H1 (cell line): ENCODE data around the gene VAV2. TPM values are rescaled to one million over a fixed set of nuclear protein-coding genes. Genes with fewer than 3 reads are reported as not detected.

ENCODE experiments used
- CTCF ChIA-PET: fragments of 300-600 bp; sonication (Branson Sonifier 250); formaldehyde crosslinking; loops from one replicate; lab custom pipeline; 2021; ENCODE audit not compliant: partially characterized antibody; lab: Charles Lee
- POLR2A ChIA-PET: fragments of 300-600 bp; sonication (Branson Sonifier 250); formaldehyde crosslinking; loops from one replicate; lab custom pipeline; 2021; ENCODE audit warnings: inconsistent platforms; ENCODE audit not compliant: partially characterized antibody; lab: Charles Lee
- DNase-seq, 2 experiments: peaks; one replicate each; pipeline versions ENCODE4 v3.0.0 to v3.0.0-alpha.2; 2010 to 2022; ENCODE audit warnings: low spot score in 2 of 2, low read depth in 1 of 2, mixed read lengths in 1 of 2
- FAIRE-seq: peaks from 2 replicates; lab custom pipeline; 2011; peaks lifted over from hg19 to GRCh38; lab: Jason Lieb, UNC
- H2AFZ ChIP-seq: 2 replicates; pipeline ENCODE4 v1.8.1; 2012; ENCODE audit warnings: low read length, inconsistent platforms
- H2AK5ac ChIP-seq: 2 replicates; pipeline ENCODE4 v1.6.1; 2013; ENCODE audit warnings: low read depth, low read length
- H2BK120ac ChIP-seq: replicated peaks from 2 replicates; pipeline ENCODE3; 2013; ENCODE audit warnings: low read depth, low read length, inconsistent platforms
- H2BK12ac ChIP-seq: 2 replicates; pipeline ENCODE4 v1.6.1; 2013; ENCODE audit warnings: low read depth, low read length
- H2BK15ac ChIP-seq: 2 replicates; pipeline ENCODE4 v1.6.1; 2013; ENCODE audit warnings: low read length
- H2BK20ac ChIP-seq: 2 replicates; pipeline ENCODE4 v1.6.1; 2013; ENCODE audit warnings: low read length
- H2BK5ac ChIP-seq: 2 replicates; pipeline ENCODE4 v1.6.1; 2013; ENCODE audit warnings: low read depth, low read length
- H3K14ac ChIP-seq: 2 replicates; pipeline ENCODE4 v1.6.1; 2013; ENCODE audit warnings: inconsistent platforms; ENCODE audit not compliant: insufficient read length
- H3K18ac ChIP-seq: 2 replicates; pipeline ENCODE4 v1.6.1; 2013; ENCODE audit warnings: low read length; ENCODE audit errors: extremely low read depth
- H3K23ac ChIP-seq: 2 replicates; pipeline ENCODE4 v1.6.1; 2013; ENCODE audit warnings: inconsistent platforms; ENCODE audit not compliant: insufficient read length
- H3K23me2 ChIP-seq: 2 replicates; pipeline ENCODE4 v1.6.1; 2013; ENCODE audit warnings: low read depth, low read length
- H3K27ac ChIP-seq: 2 replicates; pipeline ENCODE4 v1.6.1; 2011; ENCODE audit warnings: low read depth, low read length, inconsistent platforms
- H3K27me3 ChIP-seq, 4 experiments: replicated peaks in 1 of 4; 1 replicate in 1 of 4; 2 replicates in 3 of 4; pipeline versions ENCODE4 v1.6.1 to v1.8.1; 2011 to 2013; ENCODE audit warnings: low read length in 3 of 4, mild to moderate bottlenecking in 3 of 4, inconsistent platforms in 2 of 4, mixed read lengths in 2 of 4, moderate library complexity in 1 of 4; ENCODE audit not compliant: control insufficient read depth in 3 of 4, insufficient read depth in 3 of 4; ENCODE audit errors: extremely low read depth in 1 of 4
- H3K36me3 ChIP-seq, 4 experiments: 2 replicates each; pipeline versions ENCODE4 v1.6.1 to v1.8.1; 2011 to 2013; ENCODE audit warnings: mild to moderate bottlenecking in 4 of 4, low read length in 3 of 4, moderate library complexity in 2 of 4, control low read depth in 1 of 4, inconsistent platforms in 1 of 4; ENCODE audit not compliant: insufficient read depth in 4 of 4, control insufficient read depth in 2 of 4
- H3K4ac ChIP-seq: replicated peaks from 2 replicates; pipeline ENCODE3; 2013; ENCODE audit warnings: low read length, low read depth, mixed read lengths, inconsistent platforms; ENCODE audit not compliant: insufficient read length
- H3K4me1 ChIP-seq, 4 experiments: replicated peaks in 1 of 4; 1 replicate in 1 of 4; 2 replicates in 3 of 4; pipeline versions ENCODE4 v1.6.1 to v1.8.1; 2011 to 2013; ENCODE audit warnings: low read length in 3 of 4, inconsistent platforms in 2 of 4, mixed read lengths in 1 of 4; ENCODE audit not compliant: insufficient read depth in 4 of 4, control insufficient read depth in 3 of 4
- H3K4me2 ChIP-seq, 2 experiments: 2 replicates each; pipeline versions ENCODE4 v1.6.1 to v1.8.1; 2011 to 2013; ENCODE audit warnings: low read depth in 2 of 2, low read length in 2 of 2, control low read depth in 1 of 2, inconsistent platforms in 1 of 2, mild to moderate bottlenecking in 1 of 2; ENCODE audit not compliant: insufficient read depth in 1 of 2
- H3K4me3 ChIP-seq, 4 experiments: fragments of 200-600, 300-600 bp in 1 of 4; sonication (generic), shearing (Covaris generic), sonication (Bioruptor Twin) in 1 of 4; 2 replicates each; pipeline versions ENCODE4 v1.5.1 to v1.8.1; 2011 to 2016; ENCODE audit warnings: low read length in 4 of 4, low read depth in 3 of 4, control low read depth in 2 of 4, inconsistent platforms in 2 of 4, mild to moderate bottlenecking in 2 of 4, mixed read lengths in 1 of 4, moderate library complexity in 1 of 4; ENCODE audit not compliant: insufficient read depth in 2 of 4; ENCODE audit errors: extremely low read depth in 1 of 4
- H3K56ac ChIP-seq: replicated peaks from 2 replicates; pipeline ENCODE3; 2013; ENCODE audit warnings: low read depth, mild to moderate bottlenecking, mixed read lengths, low read length, inconsistent platforms; ENCODE audit not compliant: insufficient read length
- H3K79me1 ChIP-seq: 2 replicates; pipeline ENCODE4 v1.6.1; 2013; ENCODE audit warnings: low read depth, low read length, control low read depth
- H3K79me2 ChIP-seq, 2 experiments: 2 replicates each; pipeline versions ENCODE4 v1.6.1 to v1.8.1; 2012 to 2013; ENCODE audit warnings: low read length in 2 of 2, mild to moderate bottlenecking in 2 of 2, inconsistent platforms in 1 of 2; ENCODE audit not compliant: insufficient read depth in 2 of 2, control insufficient read depth in 1 of 2
- H3K9ac ChIP-seq, 4 experiments: replicated peaks in 1 of 4; 1 replicate in 1 of 4; 2 replicates in 3 of 4; pipeline versions ENCODE4 v1.6.1 to v1.8.1; 2011 to 2013; ENCODE audit warnings: low read depth in 3 of 4, low read length in 3 of 4, control low read depth in 2 of 4, mild to moderate bottlenecking in 2 of 4, moderate library complexity in 2 of 4, inconsistent platforms in 1 of 4; ENCODE audit errors: extremely low read depth in 1 of 4
- H3K9me3 ChIP-seq, 2 experiments: 2 replicates each; pipeline versions ENCODE4 v1.6.1 to v1.8.1; 2012 to 2013; ENCODE audit warnings: mild to moderate bottlenecking in 2 of 2, moderate library complexity in 2 of 2, control low read depth in 1 of 2, inconsistent platforms in 1 of 2, low read depth in 1 of 2, low read length in 1 of 2, mixed read lengths in 1 of 2; ENCODE audit not compliant: insufficient read depth in 2 of 2
- H4K20me1 ChIP-seq, 2 experiments: replicated peaks in 1 of 2; 2 replicates each; pipeline versions ENCODE3 to v1.8.1; 2011 to 2013; ENCODE audit warnings: inconsistent platforms in 2 of 2, low read length in 2 of 2, mild to moderate bottlenecking in 1 of 2; ENCODE audit not compliant: insufficient read depth in 2 of 2, control insufficient read depth in 1 of 2
- H4K5ac ChIP-seq: 2 replicates; pipeline ENCODE4 v1.6.1; 2013; ENCODE audit warnings: low read length, low read depth, mixed read lengths, inconsistent platforms; ENCODE audit not compliant: insufficient read length
- H4K8ac ChIP-seq: 2 replicates; pipeline ENCODE4 v1.8.0; 2013; ENCODE audit warnings: mild to moderate bottlenecking, moderate library complexity, low read length, inconsistent platforms; ENCODE audit not compliant: insufficient read depth; ENCODE audit errors: extremely low read depth
- H4K91ac ChIP-seq: replicated peaks from 2 replicates; pipeline ENCODE3; 2013; ENCODE audit warnings: low read length, mixed read lengths, inconsistent platforms; ENCODE audit not compliant: insufficient read length
- CHD2 ChIP-seq: IDR thresholded peaks from 2 replicates; pipeline ENCODE4 v1.6.1; 2012; ENCODE audit warnings: low read length, improper control_type of control experiment
- CTBP2 ChIP-seq: IDR thresholded peaks from 2 replicates; pipeline ENCODE4 v1.7.0; 2011; ENCODE audit warnings: borderline replicate concordance, mild to moderate bottlenecking, moderate library complexity, mixed read lengths, low read length; ENCODE audit not compliant: insufficient read depth, insufficient read length
- JUN ChIP-seq: IDR thresholded peaks from 2 replicates; pipeline ENCODE4 v1.6.1; 2011; ENCODE audit warnings: low read depth, mild to moderate bottlenecking, improper control_type of control experiment, low read length
- POU5F1 ChIP-seq: IDR thresholded peaks from 2 replicates; pipeline ENCODE4 v1.6.1; 2011; ENCODE audit warnings: low read depth, mild to moderate bottlenecking, low read length, moderate library complexity
- TAF1 ChIP-seq: IDR thresholded peaks from 2 replicates; pipeline ENCODE4 v1.6.1; 2011; ENCODE audit warnings: mild to moderate bottlenecking, low read depth, low read length
- TBP ChIP-seq: IDR thresholded peaks from 2 replicates; pipeline ENCODE4 v1.6.1; 2011; ENCODE audit warnings: low read depth, low read length, improper control_type of control experiment
- WGBS, 2 experiments: shearing (Covaris generic) in 1 of 2; methylation state at CpG; one replicate each; pipeline versions ENCODE4 v1.1.6 to v1.1.7; 2013 to 2015; ENCODE audit warnings: low lambda C conversion rate in 2 of 2, mixed read lengths in 2 of 2, inconsistent platforms in 1 of 2, low coverage in 1 of 2, missing lambda C conversion rate in 1 of 2; ENCODE audit not compliant: insufficient replicate concordance in 2 of 2, insufficient coverage in 1 of 2, insufficient read length in 1 of 2; ENCODE audit errors: extremely low coverage in 1 of 2, missing lambda C conversion rate in 1 of 2; 5-methylcytosine and 5-hydroxymethylcytosine counted together
- polyA plus RNA-seq, 7 experiments: library from polyadenylated mRNA; depleted of rRNA in 3 of 7; stranded (reverse) in 5 of 7; unstranded in 2 of 7; fragments of >200 nt in 5 of 7; fragments of 200-250 nt in 2 of 7; gene quantifications; 1 replicate in 5 of 7; 2 replicates in 1 of 7; 4 replicates in 1 of 7; pipeline versions ENCODE4 v1.2.1 to v1.2.3, GENCODE V29; 2011 to 2013; ENCODE audit warnings: missing spikeins in 2 of 7, mixed read lengths in 2 of 7
- total RNA-seq: library from RNA; stranded (reverse); fragmentation: NEBNext Ultra II Directional; extraction: Animal tissue kit (Norgen Biotek cat#: 25700); gene quantifications from 2 replicates; pipeline ENCODE4 v1.2.1, GENCODE V29; 2021

The VAV2 gene
- total and polyA plus RNA-seq, 2 of the 8 experiments (the other 6 are each of a cell fraction or from before 2014, with no cell fraction given): 13.6 to 37.6 TPM

- Histone ChIP-seq H3K23me2 (no peaks in the 10 kb centered on the region), H4K91ac (no peak overlapping the region), H3K4ac (no peak overlapping the region), H2AK5ac (no peak overlapping the region), H3K36me3 (no peaks in the 10 kb centered on the region), H2BK120ac (no peak overlapping the region), H3K14ac (no peak overlapping the region), H3K56ac (no peak overlapping the region), H3K18ac (no peak overlapping the region), H3K79me1 (peaks cover 3% of the 10 kb centered on the region), H3K79me2 (no peaks in the 10 kb centered on the region), H2AFZ (no peak overlapping the region), H3K9me3 (no peaks in the 10 kb centered on the region), H3K4me3 (no peak overlapping the region), H2BK15ac (no peak overlapping the region), H2BK20ac (no peak overlapping the region), H4K5ac (no peak overlapping the region), H3K27ac (no peak overlapping the region), H3K23ac (no peak overlapping the region), H3K4me1 (peaks cover 0 to 5% (median 3%) of the 10 kb centered on the region in 4 experiments; a peak in 3 of 7 replicates), H4K8ac (no peak overlapping the region), H3K4me2 (no peak overlapping the region), H2BK12ac (no peak overlapping the region), H3K9ac (no peak overlapping the region), H4K20me1 (no peaks in the 10 kb centered on the region), H2BK5ac (no peak overlapping the region), H3K27me3 (no peaks in the 10 kb centered on the region)
- 100% methylated on average over 3 of the region's 3 CpGs; no CpG with 5 or more reads in 1 of the 2 experiments for WGBS, 2 experiments
- FAIRE-seq (no peak), DNase-seq (no peak)
- ChIA-PET POLR2A (interaction anchor here (0.7 kb wide), 1 partner anchor 484 kb away, joined by 3 read pairs; no protein-coding TSS in a partner anchor), CTCF (interaction anchor here (0.6 kb wide), 1 partner anchor 13 kb away, joined by 4 read pairs; no protein-coding TSS in a partner anchor)
- TF ChIP-seq TAF1 (no peak), JUN (no peak), CTBP2 (no peak), TBP (no peak), POU5F1 (no peak), CHD2 (no peak)
Measured at GRCh38 chr9:133818444-133818843, 173.7 kb downstream of the VAV2 start.
